ENCODE results near the gene TBC1D32.
"Not testable (repeated sequence)": the region's sequence is repeated elsewhere in the genome, so short reads cannot be mapped to it uniquely, and the experiment has no call there.

The TBC1D32 gene

DNA sequence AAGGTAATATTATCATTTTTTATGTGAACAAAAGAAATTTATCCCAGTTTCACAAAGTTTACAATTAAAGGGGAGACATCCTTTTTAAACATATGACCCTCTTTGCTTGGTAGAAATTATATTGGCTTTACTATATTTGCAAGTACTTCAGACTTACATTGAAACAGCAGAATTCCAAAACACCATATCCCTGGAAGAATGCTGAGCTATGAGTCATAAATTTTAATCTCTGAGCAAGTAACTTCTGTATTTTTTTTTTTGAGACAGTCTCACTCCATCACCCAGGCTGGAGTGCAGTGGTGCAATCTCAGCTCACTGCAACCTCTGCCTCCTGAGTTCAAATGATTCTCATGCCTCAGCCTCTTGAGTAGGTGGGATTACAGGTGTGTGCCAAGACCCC lies 240.4 kb downstream of the TBC1D32 start:
- no peak for DNase-seq

DNA sequence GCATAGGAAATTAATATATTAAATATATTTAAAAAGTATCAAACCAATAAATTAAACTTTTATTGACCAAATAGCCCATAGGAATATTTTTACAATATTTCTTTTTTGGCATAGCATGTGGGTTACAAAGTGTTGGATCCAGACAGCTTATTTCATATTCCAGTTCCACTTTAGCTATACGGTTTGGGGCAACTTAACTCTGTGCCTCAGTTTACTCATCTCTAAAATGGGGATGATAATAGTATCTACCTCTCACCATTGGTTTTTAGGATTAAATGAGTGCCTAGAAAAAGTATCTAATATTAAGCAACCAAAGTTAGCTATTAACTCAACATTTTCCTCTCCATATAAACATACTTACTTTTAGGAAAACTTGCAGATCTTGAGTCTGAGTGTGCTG lies 243.8 kb downstream of the TBC1D32 start:
- no peak for DNase-seq

GRCh38 chr6:121086876-121087275 lies 247.4 kb downstream of the TBC1D32 start:
- DNase-seq, result no peak

GRCh38 chr6:121076119-121076518 lies 258.2 kb downstream of the TBC1D32 start:
- no peak for DNase-seq

DNA sequence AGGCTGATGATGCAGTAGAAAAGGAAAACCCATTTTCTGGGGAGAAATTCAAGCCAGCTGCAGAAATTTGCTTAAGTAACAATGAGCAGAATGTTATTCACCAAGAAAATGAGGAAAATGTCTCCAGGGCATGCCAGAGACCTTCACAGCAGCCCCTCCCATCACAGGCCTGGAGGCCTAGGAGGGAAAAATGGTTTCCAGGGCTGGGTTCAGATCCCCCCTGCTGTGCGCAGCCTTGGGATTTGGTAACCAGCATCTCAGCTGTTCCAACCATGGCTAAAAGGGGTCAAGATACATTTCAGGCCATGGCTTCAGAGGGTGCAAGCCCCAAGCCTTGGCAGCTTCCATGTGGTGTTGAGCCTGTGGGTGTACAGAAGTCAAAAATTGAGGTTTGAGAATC lies 265.5 kb downstream of the TBC1D32 start:
- not testable (repeated sequence) for DNase-seq

- no peak for DNase-seq
Measured at GRCh38 chr6:121067381-121067780, 266.9 kb downstream of the TBC1D32 start.

DNA sequence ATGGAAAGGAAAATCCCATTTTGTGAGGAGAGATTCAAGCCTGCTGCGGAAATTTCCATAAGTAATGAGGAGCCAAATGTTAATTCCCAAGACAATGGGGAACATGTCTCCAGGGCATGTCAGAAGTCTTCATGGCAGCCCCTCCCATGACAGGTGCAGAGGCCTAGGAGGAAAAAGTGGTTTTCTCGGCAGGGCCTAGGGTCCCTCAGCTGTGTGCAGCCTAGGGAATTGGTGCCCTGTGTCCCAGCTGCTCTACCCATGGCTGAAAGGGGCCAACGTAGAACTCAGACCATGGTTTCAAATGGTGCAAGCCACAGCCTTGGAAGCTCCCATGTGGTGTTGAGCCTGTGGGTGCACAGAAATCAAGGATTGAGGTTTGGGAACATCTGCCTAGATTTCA lies 269.9 kb downstream of the TBC1D32 start:
- DNase-seq, result no peak

DNA sequence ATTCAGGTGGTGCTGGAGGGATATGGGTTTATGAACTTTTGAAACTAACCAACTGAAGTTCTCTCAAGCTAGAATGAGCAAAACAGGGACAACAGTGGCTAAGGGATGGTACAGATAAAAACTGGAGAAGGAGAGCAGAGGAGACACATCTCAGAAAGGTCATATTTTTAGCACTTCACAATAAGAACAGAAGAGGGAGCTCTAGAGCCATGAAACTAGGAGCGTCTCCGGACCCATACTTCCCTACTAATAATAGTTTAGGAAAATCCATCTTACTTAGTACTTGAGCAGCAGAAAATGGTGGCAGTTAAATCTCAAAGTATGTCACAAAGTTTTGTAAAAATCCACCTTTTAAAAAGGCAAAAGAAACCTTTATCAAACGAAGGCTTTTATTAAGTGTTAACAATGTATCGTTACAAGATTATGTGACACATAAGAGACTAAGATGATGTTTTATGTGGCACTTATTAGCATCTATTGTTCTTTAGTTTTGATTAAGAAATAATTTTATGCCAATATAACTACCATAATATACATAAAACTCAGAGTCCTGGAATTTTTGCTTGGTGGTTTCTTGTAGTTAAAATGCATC lies 278.6 kb downstream of the TBC1D32 start:
- DNase-seq, result peak; percentile 44

- not testable (repeated sequence) for DNase-seq
Measured at GRCh38 chr6:121048593-121048992, 285.7 kb downstream of the TBC1D32 start.

GRCh38 chr6:121044905-121045304 lies 289.4 kb downstream of the TBC1D32 start:
- DNase-seq, result not testable (repeated sequence)

DNA sequence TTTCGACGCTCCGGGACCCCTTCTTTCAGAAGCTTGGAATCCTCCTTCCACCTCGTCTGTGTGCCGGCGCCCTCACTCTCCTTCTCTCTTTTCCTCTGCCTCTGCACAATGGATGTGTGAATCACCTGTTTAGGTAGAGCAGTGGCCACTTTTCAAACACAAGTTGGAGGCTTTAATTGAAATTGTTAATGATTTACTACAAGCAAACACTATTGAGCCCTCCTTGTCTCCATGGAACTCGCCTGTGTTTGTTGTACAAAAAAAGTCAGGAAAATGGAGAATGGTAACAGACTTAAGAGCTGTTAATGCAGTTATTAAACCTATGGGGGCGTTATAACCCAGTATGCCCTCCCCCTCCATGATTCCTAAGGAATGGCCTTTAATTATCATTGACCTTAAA lies 290.6 kb downstream of the TBC1D32 start:
- not testable (repeated sequence) for DNase-seq

DNA sequence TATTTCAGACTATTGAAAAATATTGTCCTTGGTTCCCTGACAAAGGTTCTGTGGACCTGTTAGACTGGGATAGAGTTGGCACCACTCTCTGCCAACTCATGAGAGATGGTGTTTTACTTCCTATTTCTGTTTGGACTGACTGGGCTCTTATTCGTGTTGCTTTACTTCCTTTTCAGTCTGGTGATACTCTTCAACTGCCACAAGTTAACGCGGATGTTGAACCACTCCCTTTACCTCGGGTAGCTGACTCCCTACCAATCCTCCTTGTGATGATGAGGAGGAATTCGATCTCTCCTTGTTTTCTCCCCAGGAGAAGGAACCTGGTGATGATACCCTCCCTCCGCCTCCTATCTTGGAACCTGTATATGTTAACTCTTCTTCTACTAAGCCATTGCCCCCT lies 291.1 kb downstream of the TBC1D32 start:
- DNase-seq, result not testable (repeated sequence)

GRCh38 chr6:121042766-121043165 lies 291.5 kb downstream of the TBC1D32 start:
- no peak for DNase-seq

DNA sequence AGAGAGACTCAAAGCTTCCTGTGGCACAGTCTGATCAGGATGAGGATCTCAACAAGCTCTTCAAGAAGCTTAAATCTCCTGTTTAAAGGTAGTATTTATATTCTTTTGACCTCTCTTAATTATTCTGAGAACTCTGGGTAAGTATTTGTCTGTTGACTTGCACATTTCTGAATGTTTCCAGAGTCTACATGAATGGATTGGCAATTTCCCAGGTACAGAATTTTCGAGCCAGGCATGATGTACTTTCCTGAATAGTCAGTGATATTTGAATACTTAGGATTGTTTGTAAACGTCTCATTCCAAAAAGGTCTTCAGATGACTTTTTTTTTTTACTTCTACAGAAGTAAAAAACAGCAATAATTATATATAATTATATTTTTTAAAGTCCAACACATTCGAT lies 293.4 kb downstream of the TBC1D32 start:
- DNase-seq, result no peak

GRCh38 chr6:121033091-121033490 lies 301.2 kb downstream of the TBC1D32 start:
- no peak for DNase-seq

DNA sequence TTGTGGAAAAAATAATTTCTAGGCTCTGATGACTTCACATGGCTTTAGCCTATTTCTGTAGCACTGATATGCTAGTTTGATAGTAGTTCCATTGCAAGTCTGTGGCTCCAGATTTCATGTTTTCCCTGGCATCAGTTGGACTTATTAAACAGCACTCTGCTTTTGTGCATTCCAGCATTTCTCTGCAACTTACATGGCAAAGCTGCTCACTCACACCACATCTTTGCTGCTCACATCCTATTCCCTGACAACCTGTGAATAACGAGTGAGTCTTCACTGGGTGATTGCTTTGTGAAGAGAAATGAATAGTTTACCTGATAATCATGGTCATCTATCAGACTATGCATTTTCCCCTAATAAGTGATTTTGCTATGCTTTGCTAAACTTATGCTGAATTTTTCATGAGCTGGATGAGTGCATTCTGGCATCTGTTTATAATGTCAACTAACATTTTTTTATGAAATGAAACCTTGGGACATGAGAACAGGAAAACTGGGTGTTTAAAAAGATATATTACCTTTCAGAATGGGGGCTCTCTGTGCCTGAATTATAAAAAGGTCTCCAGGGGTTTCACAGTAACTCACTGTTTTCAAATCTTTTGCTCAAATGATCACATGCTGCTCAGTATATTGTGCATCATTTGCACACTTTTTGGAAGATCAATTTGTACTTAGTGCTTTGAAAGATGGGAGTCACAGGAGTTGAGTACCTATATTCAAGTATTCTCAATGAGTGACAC lies 301.8 kb downstream of the TBC1D32 start:
- DNase-seq, result no peak

All from CD4-positive, alpha-beta T cell treated with Interleukin-4 for 4 hours (primary cell).